Caco-2 (cell line): ENCODE results near the gene GPN1. TPM values are rescaled to one million over a fixed set of nuclear protein-coding genes. Genes with fewer than 3 reads are reported as not detected.

Experiments
- BruUV-seq: library from RNA; stranded (reverse); fragments of 400-500 nt; replicated peaks from 2 replicates; lab custom pipeline; 2021; lab: Mats Ljungman, UMichigan
- CTCF ChIA-PET: fragments of 300-600 bp; sonication (Branson Sonifier 250); formaldehyde crosslinking; loops from one replicate; lab custom pipeline; 2022; ENCODE audit warnings: antibody characterized with exemption; lab: Charles Lee
- POLR2A ChIA-PET: fragments of 300-600 bp; sonication (Branson Sonifier 250); formaldehyde crosslinking; loops from one replicate; lab custom pipeline; 2022; ENCODE audit warnings: antibody characterized with exemption; lab: Charles Lee
- DNase-seq, 2 experiments: peaks; one replicate each; pipeline versions ENCODE4 v3.0.0 to v3.0.0-alpha.2; 2020 to 2022
- H3K27me3 ChIP-seq: replicated peaks from 2 replicates; pipeline ENCODE4 v1.6.0; 2011; ENCODE audit warnings: low read length; ENCODE audit not compliant: control insufficient read depth, insufficient read depth
- H3K36me3 ChIP-seq: 2 replicates; pipeline ENCODE4 v1.5.1; 2011; ENCODE audit warnings: low read length; ENCODE audit not compliant: control insufficient read depth, insufficient read depth
- H3K4me1 ChIP-seq: fragments of 250-450 bp; sonication (Bioruptor Pico); 2 replicates; pipeline ENCODE4 v1.5.1; 2020; ENCODE audit warnings: mild to moderate bottlenecking
- H3K4me3 ChIP-seq: 2 replicates; pipeline ENCODE4 v1.5.1; 2011; ENCODE audit warnings: low read depth, mild to moderate bottlenecking, control low read depth, low read length
- H3K9me3 ChIP-seq: fragments of 250-450 bp; sonication (Bioruptor Pico); 2 replicates; pipeline ENCODE4 v1.5.1; 2020; ENCODE audit warnings: mild to moderate bottlenecking, moderate library complexity
- H3K27ac Mint-ChIP-seq: one replicate; pipeline ENCODE4 v1.8.0; 2022; ENCODE audit warnings: mixed read lengths; ENCODE audit not compliant: unreplicated experiment
- H3K27me3 Mint-ChIP-seq: one replicate; pipeline ENCODE4 v1.8.0; 2022; ENCODE audit warnings: mixed read lengths; ENCODE audit not compliant: insufficient read depth, unreplicated experiment
- H3K36me3 Mint-ChIP-seq: one replicate; pipeline ENCODE4 v1.8.0; 2022; ENCODE audit warnings: mild to moderate bottlenecking, mixed read lengths; ENCODE audit not compliant: insufficient read depth, unreplicated experiment
- H3K4me1 Mint-ChIP-seq: one replicate; pipeline ENCODE4 v1.8.0; 2022; ENCODE audit warnings: low read depth, mixed read lengths; ENCODE audit not compliant: unreplicated experiment
- H3K4me3 Mint-ChIP-seq: one replicate; pipeline ENCODE4 v1.8.0; 2022; ENCODE audit warnings: mild to moderate bottlenecking, moderate library complexity, mixed read lengths; ENCODE audit not compliant: unreplicated experiment
- H3K9me3 Mint-ChIP-seq: one replicate; pipeline ENCODE4 v1.8.0; 2022; ENCODE audit warnings: mixed read lengths; ENCODE audit not compliant: unreplicated experiment
- CTCF ChIP-seq, 2 experiments: fragments of 200-600 bp in 1 of 2; IDR thresholded peaks; 1 replicate in 1 of 2; 2 replicates in 1 of 2; pipeline versions ENCODE4 v1.5.1 to v1.8.0; 2011 to 2022; ENCODE audit warnings: antibody characterized with exemption in 1 of 2, control low read depth in 1 of 2, inconsistent platforms in 1 of 2, low read depth in 1 of 2, low read length in 1 of 2, mild to moderate bottlenecking in 1 of 2, moderate library complexity in 1 of 2; ENCODE audit not compliant: insufficient read depth in 1 of 2, severe bottlenecking in 1 of 2, unreplicated experiment in 1 of 2
- intact Hi-C: fragments of 100-400 bp; cut with micrococcal nuclease; formaldehyde crosslinking; loops from one replicate; pipeline ENCODE4 v1.10.0; 2022; ENCODE audit not compliant: unreplicated experiment
- total RNA-seq: library from RNA; stranded (reverse); gene quantifications from 2 replicates; pipeline ENCODE4 v1.2.3, GENCODE V29; 2022

GPN1 gene
- total RNA-seq, 1 experiment from 2014 or later = 60.9 TPM

GRCh38 chr2:27697660-27698059 lies 68.8 kb downstream of the GPN1 start:
- H3K27me3 Mint-ChIP-seq = no peaks in the 10 kb centered on the region
- no peaks in the 10 kb centered on the region; the same call in 1 of the 2 replicates for H3K36me3 ChIP-seq
- DNase-seq = no peak
- no peaks in the 10 kb centered on the region for H3K9me3 ChIP-seq
- ChIA-PET CTCF (no interaction called here), POLR2A (no interaction called here)
- no peak overlapping the region for H3K4me3 ChIP-seq
- no peak for TF ChIP-seq CTCF (IDR thresholded peaks at IDR 0.05; ENCODE audit: insufficient read depth in 1 of 2, low read depth in 1 of 2, low read length in 1 of 2, severe bottlenecking in 1 of 2, unreplicated experiment in 1 of 2)
- no peak overlapping the region for H3K4me3 Mint-ChIP-seq
- no peak overlapping the region for H3K27ac Mint-ChIP-seq
- H3K27me3 ChIP-seq = no peaks in the 10 kb centered on the region
- BruUV-seq = no TSS peak
- H3K36me3 Mint-ChIP-seq = peaks cover 23% of the 10 kb centered on the region
- peaks cover 27% of the 10 kb centered on the region for H3K4me1 Mint-ChIP-seq
- intact Hi-C loops = no loop called here
- no peaks in the 10 kb centered on the region for H3K9me3 Mint-ChIP-seq
- peaks cover 29% of the 10 kb centered on the region for H3K4me1 ChIP-seq

Other genes with a start within 250 kb of the GPN1 start
- 18.2 and 19.2 TPM in 2 replicates for gene ZNF513, start 248.3 kb upstream of the GPN1 start, total RNA-seq
- 140 and 149 TPM in 2 replicates for gene PPM1G, start 219.5 kb upstream of the GPN1 start, total RNA-seq
- 148 and 169 TPM in 2 replicates for gene NRBP1, start 200.4 kb upstream of the GPN1 start, total RNA-seq
- gene KRTCAP3, start 186.7 kb upstream of the GPN1 start, total RNA-seq = 47.8 and 53.9 TPM in 2 replicates
- 17.2 and 21.9 TPM in 2 replicates for gene IFT172, start 139.3 kb upstream of the GPN1 start, total RNA-seq
- gene FNDC4, start 133.8 kb upstream of the GPN1 start, total RNA-seq = 2.4 and 2.5 TPM in 2 replicates
- 0.65 TPM in 1 of 2 replicates, not detected in the other for gene GCKR, start 132.2 kb upstream of the GPN1 start, total RNA-seq
- gene ZNF512, start 46.0 kb upstream of the GPN1 start, total RNA-seq = 33.9 and 38.9 TPM in 2 replicates
- gene CCDC121, start within 50 bp of the GPN1 start, total RNA-seq = 3.9 and 4.7 TPM in 2 replicates
- gene SUPT7L, start 34.6 kb downstream of the GPN1 start, total RNA-seq = 42.4 and 43.5 TPM in 2 replicates
- gene SLC4A1AP, start 34.8 kb downstream of the GPN1 start, total RNA-seq = 33.8 and 34.3 TPM in 2 replicates
- 84.9 and 89.5 TPM in 2 replicates for gene MRPL33, start 142.7 kb downstream of the GPN1 start, total RNA-seq